Esophagus muscularis mucosa (tissue), 4 donors: Measurements from ENCODE around the gene HOXA2. TPM values are rescaled to one million over a fixed set of nuclear protein-coding genes. Genes with fewer than 3 reads are reported as not detected.

Source experiments
- DNase-seq: peaks from one replicate; pipeline ENCODE4 v3.0.0-alpha.2; 2017; ENCODE audit errors: extremely low spot score
- H3K27ac ChIP-seq, 4 donors: fragments of 200-600 bp; sonication (generic); replicated peaks in 1 of 4; 1 replicate in 3 of 4; 2 replicates in 1 of 4; pipeline ENCODE4 v1.5.1; 2016 to 2019; ENCODE audit warnings: mild to moderate bottlenecking in 1 of 4
- H3K27me3 ChIP-seq, 4 donors: fragments of 200-600 bp; sonication (generic); one replicate each; pipeline versions ENCODE4 v1.5.1 to v1.6.0; 2016 to 2019
- H3K36me3 ChIP-seq, 4 donors: fragments of 200-600 bp; sonication (generic); one replicate each; pipeline ENCODE4 v1.5.1; 2016 to 2019
- H3K4me1 ChIP-seq, 4 donors: fragments of 200-600 bp; sonication (generic); one replicate each; pipeline ENCODE4 v1.5.1; 2016 to 2019
- H3K4me3 ChIP-seq, 4 donors: fragments of 200-600 bp; sonication (generic); 1 replicate in 2 of 4; 2 replicates in 2 of 4; pipeline ENCODE4 v1.5.1; 2016 to 2019; ENCODE audit warnings: mild to moderate bottlenecking in 4 of 4, moderate library complexity in 1 of 4
- H3K9me3 ChIP-seq, 4 donors: fragments of 200-600 bp; sonication (generic); 1 replicate in 3 of 4; 2 replicates in 1 of 4; pipeline ENCODE4 v1.5.1; 2016 to 2019
- CTCF ChIP-seq, 3 experiments: fragments of 200-600 bp in 2 of 3; fragments of 450-650 bp in 1 of 3; sonication (generic) in 2 of 3; IDR thresholded peaks; one replicate each; pipeline ENCODE4 v1.5.1; 2017 to 2019; ENCODE audit warnings: antibody characterized with exemption in 3 of 3, mild to moderate bottlenecking in 2 of 3, moderate library complexity in 1 of 3
- EP300 ChIP-seq: sonication (generic); formaldehyde crosslinking; IDR thresholded peaks from one replicate; pipeline ENCODE4 v1.6.1; 2017; ENCODE audit warnings: antibody characterized with exemption
- POLR2A ChIP-seq: fragments of 450-650 bp; IDR thresholded peaks from one replicate; pipeline ENCODE4 v1.6.1; 2017; ENCODE audit warnings: antibody characterized with exemption, moderate library complexity, mild to moderate bottlenecking, low read depth
- POLR2AphosphoS5 ChIP-seq, 2 donors: sonication (generic); formaldehyde crosslinking; IDR thresholded peaks; one replicate each; pipeline ENCODE4 v1.6.1; 2017; ENCODE audit warnings: antibody characterized with exemption in 2 of 2
- WGBS: methylation state at CpG from one replicate; pipeline ENCODE4 v1.1.5; 2018; 5-methylcytosine and 5-hydroxymethylcytosine counted together
- intact Hi-C: fragments of 100-400 bp; cut with DNase I; formaldehyde crosslinking; loops from one replicate; pipeline ENCODE4 v1.15.1; 2023
- total RNA-seq, 4 donors: library from RNA; depleted of rRNA; stranded (reverse); fragments of >200 nt; gene quantifications; one replicate each; pipeline versions ENCODE4 v1.1.0 to v1.2.1, GENCODE V29; 2016

The HOXA2 gene
- total RNA-seq, 4 donors from 2014 or later, result 3.3 to 5.4 (median 4.4) TPM

- 77% methylated on average over 3 of the region's 3 CpGs for WGBS
- H3K36me3 ChIP-seq, result no peaks in the 10 kb centered on the region
- DNase-seq, result no peak
- no peak overlapping the region for H3K4me3 ChIP-seq
- no peaks in the 10 kb centered on the region for H3K27me3 ChIP-seq
- intact Hi-C loops, result loop anchor here (10.0 kb wide), 1 partner anchor 171 kb away; no protein-coding TSS in a partner anchor
- peaks cover 0 to 13% (median 6%) of the 10 kb centered on the region in 4 donors for H3K4me1 ChIP-seq
- H3K27ac ChIP-seq, result no peak overlapping the region
- H3K9me3 ChIP-seq, result no peaks in the 10 kb centered on the region
- TF ChIP-seq POLR2AphosphoS5 (IDR thresholded peaks at IDR 0.05) (no peak), EP300 (no peak), CTCF (IDR thresholded peaks at IDR 0.05) (no peak), POLR2A (no peak)
Observed at GRCh38 chr7:27066148-27066547, 36.3 kb downstream of the HOXA2 start.

- Histone ChIP-seq H3K4me1 (peaks cover 0 to 13% (median 6%) of the 10 kb centered on the region in 4 donors), H3K27me3 (no peaks in the 10 kb centered on the region), H3K36me3 (no peaks in the 10 kb centered on the region), H3K9me3 (no peaks in the 10 kb centered on the region), H3K4me3 (no peak overlapping the region), H3K27ac (no peak overlapping the region)
- 88% methylated on average over 2 of the region's 2 CpGs for WGBS
- TF ChIP-seq EP300 (no peak), POLR2A (no peak), CTCF (IDR thresholded peaks at IDR 0.05) (no peak), POLR2AphosphoS5 (IDR thresholded peaks at IDR 0.05) (no peak)
- no peak for DNase-seq
- intact Hi-C loops, result loop anchor here (10.0 kb wide), 1 partner anchor 171 kb away; no protein-coding TSS in a partner anchor
Observed at GRCh38 chr7:27065709-27066108, 36.8 kb downstream of the HOXA2 start.

GRCh38 chr7:27064661-27065060 is 37.8 kb downstream of the HOXA2 start:
- H3K4me3 ChIP-seq, result no peak overlapping the region
- no peak overlapping the region for H3K27ac ChIP-seq
- H3K36me3 ChIP-seq, result no peaks in the 10 kb centered on the region
- intact Hi-C loops, result loop anchor here (10.0 kb wide), 1 partner anchor 170 kb away; no protein-coding TSS in a partner anchor
- no peaks in the 10 kb centered on the region for H3K27me3 ChIP-seq
- peaks cover 0 to 13% (median 6%) of the 10 kb centered on the region in 4 donors for H3K4me1 ChIP-seq
- 77% methylated on average over 2 of the region's 2 CpGs for WGBS
- H3K9me3 ChIP-seq, result no peaks in the 10 kb centered on the region
- no peak for DNase-seq
- no peak for TF ChIP-seq EP300

GRCh38 chr7:27064159-27064558 is 38.3 kb downstream of the HOXA2 start:
- H3K4me3 ChIP-seq, result no peak overlapping the region
- TF ChIP-seq EP300 (no peak), POLR2A (no peak), CTCF (IDR thresholded peaks at IDR 0.05) (no peak), POLR2AphosphoS5 (IDR thresholded peaks at IDR 0.05) (no peak)
- no peaks in the 10 kb centered on the region for H3K9me3 ChIP-seq
- peaks cover 0 to 13% (median 6%) of the 10 kb centered on the region in 4 donors for H3K4me1 ChIP-seq
- H3K27me3 ChIP-seq, result no peaks in the 10 kb centered on the region
- H3K27ac ChIP-seq, result no peak overlapping the region
- H3K36me3 ChIP-seq, result no peaks in the 10 kb centered on the region
- DNase-seq, result no peak
- WGBS, result 18% methylated on average over 2 of the region's 2 CpGs
- intact Hi-C loops, result loop anchor here (10.0 kb wide), 1 partner anchor 169 kb away; no protein-coding TSS in a partner anchor

- H3K4me3 ChIP-seq, result no peak overlapping the region
- DNase-seq, result no peak
- no peak overlapping the region for H3K27ac ChIP-seq
- no peaks in the 10 kb centered on the region for H3K36me3 ChIP-seq
- H3K27me3 ChIP-seq, result no peaks in the 10 kb centered on the region
- 94% methylated on average over 4 of the region's 4 CpGs for WGBS
- TF ChIP-seq EP300, result no peak
- no peak for TF ChIP-seq CTCF (IDR thresholded peaks at IDR 0.05)
- TF ChIP-seq POLR2AphosphoS5 (IDR thresholded peaks at IDR 0.05), result no peak
- no peak for TF ChIP-seq POLR2A
- H3K4me1 ChIP-seq, result peaks cover 0 to 13% (median 6%) of the 10 kb centered on the region in 4 donors
- no peaks in the 10 kb centered on the region for H3K9me3 ChIP-seq
- intact Hi-C loops, result loop anchor here (10.0 kb wide), 1 partner anchor 168 kb away; no protein-coding TSS in a partner anchor
Observed at GRCh38 chr7:27062946-27063345, 39.5 kb downstream of the HOXA2 start.
